Measurements from ENCODE around the gene CASP9. TPM values are rescaled to one million over a fixed set of nuclear protein-coding genes. Genes with fewer than 3 reads are reported as not detected.

Gene CASP9
- total RNA-seq, 1 donor from 2014 or later: 22.1 TPM

GRCh38 chr1:15546641-15547040 lies 22.6 kb upstream of the CASP9 start:
- Histone ChIP-seq H3K27me3 (no peaks in the 10 kb centered on the region), H3K27ac (no peak overlapping the region), H3K4me3 (no peak overlapping the region), H3K36me3 (peaks cover 0 to 43% of the 10 kb centered on the region in 2 donors), H3K4me1 (no peaks in the 10 kb centered on the region), H3K9me3 (no peaks in the 10 kb centered on the region)
- intact Hi-C loops (cut with DNase I): no loop called here
- TF ChIP-seq, protein P1, sequence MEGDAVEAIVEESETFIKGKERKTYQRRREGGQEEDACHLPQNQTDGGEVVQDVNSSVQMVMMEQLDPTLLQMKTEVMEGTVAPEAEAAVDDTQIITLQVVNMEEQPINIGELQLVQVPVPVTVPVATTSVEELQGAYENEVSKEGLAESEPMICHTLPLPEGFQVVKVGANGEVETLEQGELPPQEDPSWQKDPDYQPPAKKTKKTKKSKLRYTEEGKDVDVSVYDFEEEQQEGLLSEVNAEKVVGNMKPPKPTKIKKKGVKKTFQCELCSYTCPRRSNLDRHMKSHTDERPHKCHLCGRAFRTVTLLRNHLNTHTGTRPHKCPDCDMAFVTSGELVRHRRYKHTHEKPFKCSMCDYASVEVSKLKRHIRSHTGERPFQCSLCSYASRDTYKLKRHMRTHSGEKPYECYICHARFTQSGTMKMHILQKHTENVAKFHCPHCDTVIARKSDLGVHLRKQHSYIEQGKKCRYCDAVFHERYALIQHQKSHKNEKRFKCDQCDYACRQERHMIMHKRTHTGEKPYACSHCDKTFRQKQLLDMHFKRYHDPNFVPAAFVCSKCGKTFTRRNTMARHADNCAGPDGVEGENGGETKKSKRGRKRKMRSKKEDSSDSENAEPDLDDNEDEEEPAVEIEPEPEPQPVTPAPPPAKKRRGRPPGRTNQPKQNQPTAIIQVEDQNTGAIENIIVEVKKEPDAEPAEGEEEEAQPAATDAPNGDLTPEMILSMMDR (IDR thresholded peaks at IDR 0.05): no peak
- TF ChIP-seq POLR2A (IDR thresholded peaks at IDR 0.05) (no peak), POLR2AphosphoS5 (IDR thresholded peaks at IDR 0.05; ENCODE audit: insufficient read depth in 1 of 2, low read depth in 1 of 2) (no peak)
- no peak for DNase-seq (ENCODE audit: extremely low spot score in 2 of 2)

- peaks cover 0 to 58% of the 10 kb centered on the region in 2 donors for H3K36me3 ChIP-seq
- no peak for DNase-seq (ENCODE audit: extremely low spot score in 2 of 2)
- H3K27ac ChIP-seq: no peak overlapping the region
- H3K4me1 ChIP-seq: no peaks in the 10 kb centered on the region
- H3K9me3 ChIP-seq: no peaks in the 10 kb centered on the region
- intact Hi-C loops (cut with DNase I): no loop called here
- TF ChIP-seq POLR2AphosphoS5 (IDR thresholded peaks at IDR 0.05; ENCODE audit: insufficient read depth in 1 of 2, low read depth in 1 of 2) (no peak), POLR2A (IDR thresholded peaks at IDR 0.05) (no peak)
- TF ChIP-seq, protein P1 (IDR thresholded peaks at IDR 0.05): no peak
- H3K4me3 ChIP-seq: no peak overlapping the region
- H3K27me3 ChIP-seq: no peaks in the 10 kb centered on the region
Measured at GRCh38 chr1:15543589-15544568, 19.9 kb upstream of the CASP9 start.

DNA sequence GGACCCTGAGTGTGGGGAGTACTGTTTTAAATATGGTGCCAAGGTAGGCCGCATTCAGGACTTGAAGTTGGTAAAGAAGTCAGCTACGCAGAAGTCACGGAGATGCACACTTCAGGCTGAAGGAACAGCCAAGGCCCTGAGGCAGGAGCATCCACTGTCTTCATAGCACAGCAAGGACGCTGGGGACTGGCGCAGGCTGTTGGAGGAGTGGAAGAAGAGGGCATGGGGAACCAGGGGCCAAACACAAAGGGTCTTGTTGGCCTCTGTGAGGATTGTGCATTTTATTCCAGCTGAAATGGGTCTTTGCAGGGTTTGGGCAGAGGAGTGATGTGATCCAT lies 19.2 kb upstream of the CASP9 start:
- TF ChIP-seq, protein P1 (IDR thresholded peaks at IDR 0.05): no peak
- TF ChIP-seq POLR2AphosphoS5 (IDR thresholded peaks at IDR 0.05; ENCODE audit: insufficient read depth in 1 of 2, low read depth in 1 of 2): no peak
- no peak for TF ChIP-seq POLR2A (IDR thresholded peaks at IDR 0.05)
- Histone ChIP-seq H3K4me1 (no peaks in the 10 kb centered on the region), H3K9me3 (no peaks in the 10 kb centered on the region), H3K4me3 (no peak overlapping the region), H3K27ac (no peak overlapping the region), H3K27me3 (no peaks in the 10 kb centered on the region), H3K36me3 (peaks cover 0 to 54% of the 10 kb centered on the region in 2 donors)
- DNase-seq (ENCODE audit: extremely low spot score in 2 of 2): no peak
- intact Hi-C loops (cut with DNase I): no loop called here

DNA sequence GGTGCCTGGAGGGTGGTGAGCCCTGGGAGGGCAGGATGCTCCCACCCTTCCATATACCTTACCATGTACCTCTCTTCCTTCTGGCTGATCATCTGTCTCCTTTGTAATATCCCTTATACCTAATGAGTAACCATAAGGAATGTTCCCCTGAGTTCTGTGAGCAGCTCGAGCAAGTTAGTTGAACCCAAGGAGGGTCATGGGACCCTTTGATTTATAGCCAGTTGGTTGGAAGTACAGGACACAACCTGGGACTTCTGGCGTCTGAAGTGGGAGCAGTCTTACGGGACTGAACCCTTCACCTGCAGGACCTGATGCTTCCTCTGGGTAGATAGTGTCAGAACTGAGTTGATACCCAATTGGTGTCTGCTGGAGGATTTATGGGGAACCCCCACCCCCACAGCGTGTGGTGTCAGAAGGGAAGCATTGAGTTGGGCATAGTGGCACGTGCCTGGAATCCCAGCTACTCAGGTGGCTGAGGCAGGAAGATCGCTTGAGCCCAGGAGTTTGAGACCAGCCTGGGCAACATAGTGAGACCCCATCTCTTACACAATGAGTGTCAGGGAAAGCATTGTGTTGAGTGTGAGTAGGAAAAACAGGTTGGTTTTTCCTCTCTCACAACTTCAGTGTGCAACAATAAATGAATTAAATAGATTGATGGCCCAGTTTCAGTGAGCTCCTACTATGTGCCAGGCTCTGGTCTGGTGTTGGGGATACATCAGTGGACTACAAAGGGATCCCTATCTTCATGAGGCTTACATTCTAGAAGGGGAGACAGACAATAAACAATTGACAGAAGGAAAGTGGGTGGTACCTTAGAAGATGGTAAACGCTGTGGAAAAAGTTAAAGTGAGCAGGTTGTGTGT lies 18.6 kb upstream of the CASP9 start:
- TF ChIP-seq POLR2A (IDR thresholded peaks at IDR 0.05) (no peak), POLR2AphosphoS5 (IDR thresholded peaks at IDR 0.05; ENCODE audit: insufficient read depth in 1 of 2, low read depth in 1 of 2) (no peak)
- TF ChIP-seq, protein P1 (IDR thresholded peaks at IDR 0.05): no peak
- no peak overlapping the region for H3K27ac ChIP-seq

More for the DNA sequence above, 18.6 kb upstream of the CASP9 start:
- Histone ChIP-seq H3K4me3 (no peak overlapping the region), H3K27me3 (no peaks in the 10 kb centered on the region), H3K4me1 (no peaks in the 10 kb centered on the region), H3K36me3 (peaks cover 0 to 54% of the 10 kb centered on the region in 2 donors), H3K9me3 (no peaks in the 10 kb centered on the region)
- no peak for DNase-seq (ENCODE audit: extremely low spot score in 2 of 2)
- intact Hi-C loops (cut with DNase I): no loop called here

Measured in vagina (tissue), 2 donors.